Frontal cortex (tissue), 4 donors: Measurements from ENCODE around the gene EFNA1. TPM values are rescaled to one million over a fixed set of nuclear protein-coding genes. Genes with fewer than 3 reads are reported as not detected.
"Not testable (repeated sequence)": the region's sequence is repeated elsewhere in the genome, so short reads cannot be mapped to it uniquely, and the experiment has no call there.

Experiments
- DNase-seq, 2 donors: peaks; one replicate each; pipeline ENCODE4 v3.0.0; 2012; ENCODE audit warnings: low spot score in 2 of 2
- FAIRE-seq: peaks from 2 replicates; lab custom pipeline; 2012; peaks lifted over from hg19 to GRCh38; lab: Jason Lieb, UNC
- total RNA-seq: library from RNA; depleted of rRNA; stranded (reverse); fragments of >200 nt; gene quantifications from one replicate; pipeline ENCODE4 v1.2.3, GENCODE V29; 2014
- donor health status: control.
- donor health status: control.
- donor health status: control.

Gene EFNA1
- total RNA-seq, 1 donor from 2014 or later = 4.1 TPM

GRCh38 chr1:155091071-155092051 lies 36.3 kb upstream of the EFNA1 start:
- DNase-seq (peak; percentile 61 to 74), FAIRE-seq (no peak)

- DNase-seq = no peak
- no peak for FAIRE-seq
Measured at GRCh38 chr1:155092131-155092530, 35.5 kb upstream of the EFNA1 start.

- no peak for DNase-seq
- FAIRE-seq = no peak
Measured at GRCh38 chr1:155092641-155093040, 35.0 kb upstream of the EFNA1 start.

- DNase-seq (peak; percentile 36 to 55), FAIRE-seq (no peak)
Measured at GRCh38 chr1:155093911-155094621, 33.6 kb upstream of the EFNA1 start.

- FAIRE-seq (no peak), DNase-seq (no peak)
Measured at GRCh38 chr1:155094622-155094948, 33.1 kb upstream of the EFNA1 start.

- DNase-seq (no peak), FAIRE-seq (no peak)
Measured at GRCh38 chr1:155099331-155099730, 28.3 kb upstream of the EFNA1 start.

- DNase-seq = no peak
- no peak for FAIRE-seq
Measured at GRCh38 chr1:155103325-155103724, 24.4 kb upstream of the EFNA1 start.

- DNase-seq (no peak), FAIRE-seq (no peak)
Measured at GRCh38 chr1:155104605-155105534, 22.8 kb upstream of the EFNA1 start.

- DNase-seq = no peak
- no peak for FAIRE-seq
Measured at GRCh38 chr1:155105604-155106011, 22.1 kb upstream of the EFNA1 start.

- FAIRE-seq (no peak), DNase-seq (no peak)
Measured at GRCh38 chr1:155106862-155107261, 20.8 kb upstream of the EFNA1 start.

GRCh38 chr1:155107309-155108264 lies 20.1 kb upstream of the EFNA1 start:
- FAIRE-seq (no peak), DNase-seq (no peak)

- no peak for DNase-seq
- no peak for FAIRE-seq
Measured at GRCh38 chr1:155108296-155108695, 19.4 kb upstream of the EFNA1 start.

- no peak for DNase-seq
- FAIRE-seq = no peak
Measured at GRCh38 chr1:155110381-155110780, 17.3 kb upstream of the EFNA1 start.

- no peak for FAIRE-seq
- no peak for DNase-seq
Measured at GRCh38 chr1:155110826-155111225, 16.9 kb upstream of the EFNA1 start.

GRCh38 chr1:155113450-155113980 lies 14.2 kb upstream of the EFNA1 start:
- no peak for FAIRE-seq
- DNase-seq = no peak

- FAIRE-seq = no peak
- DNase-seq = no peak
Measured at GRCh38 chr1:155116113-155116764, 11.4 kb upstream of the EFNA1 start.

GRCh38 chr1:155117610-155118009 lies 10.1 kb upstream of the EFNA1 start:
- no peak for DNase-seq
- no peak for FAIRE-seq

GRCh38 chr1:155118090-155118489 lies 9.6 kb upstream of the EFNA1 start:
- not testable (repeated sequence) for DNase-seq, FAIRE-seq
